AG10803 (cell line): Measurements from ENCODE around the gene LIN7A.

Source experiments
- DNase-seq: peaks from one replicate; pipeline ENCODE4 v3.0.0; 2010; ENCODE audit warnings: low read depth
- H3K4me3 ChIP-seq: 2 replicates; pipeline ENCODE4 v1.5.1; 2011; ENCODE audit warnings: mild to moderate bottlenecking, low read length, control low read depth
- TF ChIP-seq, protein P1 (sequence below): conservative IDR thresholded peaks from 2 replicates; pipeline ENCODE4 v1.5.1; 2011; ENCODE audit warnings: mild to moderate bottlenecking, low read length, control low read depth, inconsistent platforms

The LIN7A gene

DNA sequence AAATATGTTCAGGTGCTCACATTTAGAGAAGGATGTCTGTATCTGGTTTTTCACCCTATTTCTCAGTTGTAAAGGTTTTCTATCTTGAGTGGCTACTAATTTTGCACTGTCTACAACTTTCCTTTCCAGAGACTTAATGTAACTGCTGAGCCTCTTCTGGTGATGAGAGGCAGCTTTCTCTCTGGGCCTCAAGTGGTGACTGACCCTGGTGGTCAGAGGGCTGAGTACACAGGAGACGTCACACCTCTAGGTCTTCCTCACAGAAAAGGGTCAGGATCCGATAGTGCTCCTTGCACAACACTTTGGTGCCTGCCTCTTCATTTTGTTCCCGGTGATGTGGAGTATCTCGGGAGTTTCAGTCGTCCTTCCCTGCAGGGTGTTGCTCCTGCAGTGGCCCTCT lies 76.8 kb downstream of the LIN7A start:
- H3K4me3 ChIP-seq: no peak overlapping the region
- TF ChIP-seq, protein P1, sequence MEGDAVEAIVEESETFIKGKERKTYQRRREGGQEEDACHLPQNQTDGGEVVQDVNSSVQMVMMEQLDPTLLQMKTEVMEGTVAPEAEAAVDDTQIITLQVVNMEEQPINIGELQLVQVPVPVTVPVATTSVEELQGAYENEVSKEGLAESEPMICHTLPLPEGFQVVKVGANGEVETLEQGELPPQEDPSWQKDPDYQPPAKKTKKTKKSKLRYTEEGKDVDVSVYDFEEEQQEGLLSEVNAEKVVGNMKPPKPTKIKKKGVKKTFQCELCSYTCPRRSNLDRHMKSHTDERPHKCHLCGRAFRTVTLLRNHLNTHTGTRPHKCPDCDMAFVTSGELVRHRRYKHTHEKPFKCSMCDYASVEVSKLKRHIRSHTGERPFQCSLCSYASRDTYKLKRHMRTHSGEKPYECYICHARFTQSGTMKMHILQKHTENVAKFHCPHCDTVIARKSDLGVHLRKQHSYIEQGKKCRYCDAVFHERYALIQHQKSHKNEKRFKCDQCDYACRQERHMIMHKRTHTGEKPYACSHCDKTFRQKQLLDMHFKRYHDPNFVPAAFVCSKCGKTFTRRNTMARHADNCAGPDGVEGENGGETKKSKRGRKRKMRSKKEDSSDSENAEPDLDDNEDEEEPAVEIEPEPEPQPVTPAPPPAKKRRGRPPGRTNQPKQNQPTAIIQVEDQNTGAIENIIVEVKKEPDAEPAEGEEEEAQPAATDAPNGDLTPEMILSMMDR: no peak
- DNase-seq: no peak

DNA sequence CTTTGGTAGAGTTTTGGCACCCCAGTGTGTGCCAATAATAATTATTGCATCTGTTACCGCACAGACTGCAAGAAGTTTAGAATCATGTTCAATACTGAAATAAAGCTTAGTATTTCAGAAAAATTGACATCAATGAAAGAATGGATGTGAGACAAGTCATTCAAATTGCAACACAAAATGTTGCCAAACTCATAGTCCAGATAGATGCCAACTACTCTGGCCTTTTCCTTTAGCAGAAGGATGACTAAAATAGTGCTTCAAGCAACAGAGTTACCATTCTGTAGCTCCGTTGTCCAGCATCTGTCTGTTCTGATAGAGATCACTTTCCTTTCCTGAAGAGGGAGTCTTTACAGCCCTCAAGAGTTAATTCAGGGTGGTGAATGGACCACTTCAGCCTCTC lies 77.5 kb downstream of the LIN7A start:
- H3K4me3 ChIP-seq: no peak overlapping the region
- TF ChIP-seq, protein P1: no peak
- peak; percentile 30 for DNase-seq

GRCh38 chr12:80858356-80858755 lies 79.4 kb downstream of the LIN7A start:
- DNase-seq: peak; percentile 21
- TF ChIP-seq, protein P1: no peak

DNA sequence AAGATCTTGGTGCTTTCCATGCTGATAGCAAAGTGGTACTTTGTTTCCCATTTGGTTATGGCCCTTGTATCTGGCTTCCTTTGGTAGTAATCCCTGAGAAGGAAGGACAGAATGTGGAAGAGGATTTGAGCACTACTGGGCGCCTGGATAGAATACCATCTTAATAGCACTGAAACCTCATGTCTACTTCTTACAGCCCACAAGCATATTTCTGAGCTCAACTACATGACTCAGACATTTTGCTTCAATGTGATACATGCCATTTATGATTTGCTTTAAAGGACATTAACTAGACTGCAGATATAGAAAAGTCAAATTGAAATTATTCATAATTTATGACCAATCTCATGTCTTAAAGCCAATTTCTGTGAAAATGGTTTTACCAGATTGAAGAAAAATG lies 80.4 kb downstream of the LIN7A start:
- peak; percentile 72 for DNase-seq
- TF ChIP-seq, protein P1: no peak
- no peak overlapping the region for H3K4me3 ChIP-seq

More at GRCh38 chr12:80858356-80858755, 79.4 kb downstream of the LIN7A start:
- H3K4me3 ChIP-seq: no peak overlapping the region

GRCh38 chr12:80849337-80849736 lies 88.4 kb downstream of the LIN7A start:
- TF ChIP-seq, protein P1: no peak
- no peak overlapping the region for H3K4me3 ChIP-seq
- no peak for DNase-seq

GRCh38 chr12:80848858-80849257 lies 88.9 kb downstream of the LIN7A start:
- no peak overlapping the region for H3K4me3 ChIP-seq
- no peak for DNase-seq
- TF ChIP-seq, protein P1: no peak

DNA sequence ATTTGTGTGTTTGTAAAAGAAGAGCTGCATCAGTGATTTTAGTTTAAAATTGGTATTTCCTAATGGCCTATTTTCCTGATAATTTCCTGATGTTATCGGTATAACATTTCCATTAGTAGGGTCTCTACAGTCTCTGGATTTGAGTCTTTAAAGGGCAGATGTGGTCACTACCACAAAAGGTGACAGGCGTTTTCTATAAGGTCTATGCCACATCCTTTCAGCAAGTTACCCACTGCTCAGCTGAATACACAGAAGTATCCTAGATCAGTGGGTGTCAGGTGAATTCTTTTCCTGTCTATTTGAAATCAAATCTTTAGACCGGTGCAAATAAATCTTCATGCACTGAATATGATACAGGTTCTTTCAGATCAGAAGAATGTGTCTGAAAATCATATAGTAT lies 90.2 kb downstream of the LIN7A start:
- no peak overlapping the region for H3K4me3 ChIP-seq
- no peak for DNase-seq
- TF ChIP-seq, protein P1: no peak
